Right lung (tissue), 5 donors: ENCODE data around the gene FAM53B. TPM values are rescaled to one million over a fixed set of nuclear protein-coding genes. Genes with fewer than 3 reads are reported as not detected.

ENCODE experiments used
- DNase-seq, 2 donors: peaks; one replicate each; pipeline ENCODE4 v3.0.0-alpha.2; 2013
- polyA plus RNA-seq, 5 donors: library from polyadenylated mRNA; unstranded; fragments of 120-200 nt; gene quantifications; one replicate each; pipeline versions ENCODE4 v1.2.1 to v1.2.3, GENCODE V29; 2013; ENCODE audit warnings: inconsistent platforms in 1 of 5, low replicate concordance in 1 of 5; ENCODE audit not compliant: insufficient read length in 5 of 5, insufficient read depth in 1 of 5

Gene FAM53B
- polyA plus RNA-seq, 5 donors = 12.9 to 28.6 (median 19.2) TPM

DNA sequence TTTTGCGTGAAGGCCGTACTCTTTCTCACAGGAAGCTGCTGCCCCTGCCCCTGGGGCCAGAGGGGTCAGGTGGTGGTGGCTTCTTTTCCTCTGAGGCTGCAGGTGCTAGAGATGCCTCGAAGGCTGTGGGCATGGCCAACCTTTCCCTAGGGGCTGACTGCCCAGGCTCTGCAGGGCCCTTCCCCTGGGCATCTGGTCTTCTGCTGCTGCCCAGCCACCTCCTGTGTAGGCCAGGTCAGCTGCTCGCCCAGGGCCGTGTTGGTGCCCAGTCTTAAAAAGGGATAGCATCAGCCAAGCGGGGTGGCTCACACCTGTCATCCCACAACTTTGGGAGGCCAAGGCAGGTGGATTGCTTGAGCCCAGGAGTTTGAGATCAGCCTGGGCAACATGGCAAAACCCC, 114.3 kb downstream of the FAM53B start:
- DNase-seq = no peak

DNA sequence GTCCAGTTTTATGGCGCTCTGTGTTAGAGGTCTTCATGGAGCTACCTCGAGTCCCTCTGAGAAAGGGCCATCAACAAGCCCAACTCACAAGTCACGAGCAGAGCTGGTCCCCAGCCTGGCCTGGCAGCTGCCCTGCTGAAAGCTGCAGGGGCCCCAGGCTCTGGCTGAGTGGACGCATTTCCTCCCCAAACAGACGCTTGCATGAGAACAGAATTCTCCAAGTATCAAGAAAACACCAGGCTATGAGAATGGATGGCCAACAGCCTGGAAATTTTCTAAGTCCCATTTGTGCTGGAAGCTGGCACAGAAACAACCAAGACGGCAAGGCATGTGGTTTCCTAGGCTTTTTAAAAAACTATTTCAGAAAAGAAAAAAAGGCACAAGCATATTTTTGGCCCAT, 114.8 kb downstream of the FAM53B start:
- DNase-seq = no peak

- no peak for DNase-seq
These were observed 115.5 kb downstream of the FAM53B start for GRCh38 chr10:124628676-124629021.

- DNase-seq = no peak
These were observed 116.1 kb downstream of the FAM53B start for GRCh38 chr10:124627866-124628675.

DNA sequence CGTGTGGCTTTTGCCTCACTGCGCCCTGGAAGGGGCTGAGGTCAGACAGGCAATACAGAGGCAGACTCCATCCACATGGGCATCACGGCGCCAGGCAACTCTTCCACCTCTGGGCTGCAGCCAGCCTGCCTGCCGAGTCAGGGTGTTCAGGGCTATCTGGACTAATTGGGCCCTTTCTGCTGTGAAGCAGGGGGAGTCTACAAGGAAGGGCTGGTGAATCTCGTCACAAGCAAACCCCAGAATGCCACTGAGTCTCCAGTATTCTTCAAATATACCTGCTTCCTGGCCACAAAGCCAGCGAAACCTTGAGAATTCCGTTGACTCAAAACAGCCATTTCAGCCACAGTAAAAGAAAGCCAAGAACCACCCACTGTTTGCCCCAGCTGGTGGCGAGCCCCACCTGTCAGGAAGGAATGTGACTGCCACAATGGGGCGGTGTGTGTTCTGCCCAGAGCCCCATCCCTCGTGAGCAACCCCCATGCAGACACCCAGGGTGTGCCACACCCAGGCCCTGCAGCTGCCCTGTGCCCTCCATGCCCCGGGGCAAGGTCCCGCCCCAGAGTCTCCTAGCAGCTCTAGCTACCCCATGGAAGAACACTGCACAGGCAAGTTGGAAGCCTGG, 117.3 kb downstream of the FAM53B start:
- no peak for DNase-seq

DNA sequence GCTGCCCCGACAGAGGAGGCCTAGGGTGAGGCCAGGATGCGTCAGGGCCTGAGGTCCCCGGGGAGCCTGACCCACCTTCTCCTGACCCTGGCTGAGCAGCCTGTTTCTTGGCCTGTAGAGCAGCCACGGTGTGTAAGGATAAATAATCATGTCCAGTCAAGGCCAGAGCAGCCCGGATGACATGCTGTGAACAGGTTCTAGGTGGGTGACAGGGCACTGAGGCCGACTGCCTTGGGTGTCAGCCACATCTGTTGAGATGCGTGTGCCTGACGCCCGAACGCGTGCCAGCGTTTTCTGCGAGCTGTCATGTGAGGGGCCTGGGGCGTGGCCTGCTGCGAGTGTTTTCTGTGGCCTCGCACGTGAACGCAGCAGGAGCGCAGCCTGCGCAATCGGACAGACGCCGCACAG, 118.3 kb downstream of the FAM53B start:
- no peak for DNase-seq

- no peak for DNase-seq
These were observed 119.3 kb downstream of the FAM53B start for GRCh38 chr10:124624895-124625294.

- DNase-seq = no peak
These were observed 119.7 kb downstream of the FAM53B start for GRCh38 chr10:124624466-124624865.

DNA sequence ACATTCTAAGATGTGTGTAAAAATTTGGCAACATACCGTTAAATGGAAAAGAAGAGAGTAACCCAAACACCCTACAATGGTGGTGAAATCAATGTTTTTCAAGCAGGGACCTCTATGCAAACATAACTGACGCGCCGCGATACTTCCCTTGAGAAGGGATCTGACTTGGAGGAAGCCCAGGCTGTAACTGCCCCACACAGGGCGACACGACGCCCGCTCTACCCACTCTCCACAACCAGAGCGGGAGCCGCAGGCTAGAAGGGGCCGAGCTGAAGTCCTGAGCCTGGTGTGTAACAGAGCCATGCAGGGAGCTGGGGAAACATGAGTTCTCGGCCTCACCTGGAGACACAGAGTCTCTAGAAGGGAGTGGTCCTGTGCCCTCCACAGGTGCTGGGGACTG, 120.2 kb downstream of the FAM53B start:
- DNase-seq = no peak

GRCh38 chr10:124622866-124623536, 121.2 kb downstream of the FAM53B start:
- no peak for DNase-seq

DNA sequence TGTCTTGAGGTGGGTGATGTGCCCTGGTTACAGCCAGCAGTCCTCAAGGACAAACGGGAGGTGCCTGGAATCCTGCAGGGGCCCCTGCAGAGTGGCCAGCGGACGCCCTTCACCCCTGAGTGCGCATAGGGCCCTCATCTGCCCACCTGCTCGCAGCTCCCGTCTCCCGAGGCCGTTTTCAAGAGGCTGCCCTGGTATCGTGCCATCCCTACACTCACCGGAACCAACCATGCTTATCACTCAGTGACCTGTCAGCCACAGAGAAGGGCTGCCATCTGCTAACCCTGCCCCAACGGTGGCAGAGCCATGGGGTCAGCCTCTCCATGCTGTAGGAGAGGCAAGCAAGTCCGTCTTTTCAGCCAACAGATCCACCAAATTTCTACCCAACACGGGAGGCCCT, 122.0 kb downstream of the FAM53B start:
- no peak for DNase-seq

GRCh38 chr10:124621637-124622036, 122.5 kb downstream of the FAM53B start:
- no peak for DNase-seq

DNA sequence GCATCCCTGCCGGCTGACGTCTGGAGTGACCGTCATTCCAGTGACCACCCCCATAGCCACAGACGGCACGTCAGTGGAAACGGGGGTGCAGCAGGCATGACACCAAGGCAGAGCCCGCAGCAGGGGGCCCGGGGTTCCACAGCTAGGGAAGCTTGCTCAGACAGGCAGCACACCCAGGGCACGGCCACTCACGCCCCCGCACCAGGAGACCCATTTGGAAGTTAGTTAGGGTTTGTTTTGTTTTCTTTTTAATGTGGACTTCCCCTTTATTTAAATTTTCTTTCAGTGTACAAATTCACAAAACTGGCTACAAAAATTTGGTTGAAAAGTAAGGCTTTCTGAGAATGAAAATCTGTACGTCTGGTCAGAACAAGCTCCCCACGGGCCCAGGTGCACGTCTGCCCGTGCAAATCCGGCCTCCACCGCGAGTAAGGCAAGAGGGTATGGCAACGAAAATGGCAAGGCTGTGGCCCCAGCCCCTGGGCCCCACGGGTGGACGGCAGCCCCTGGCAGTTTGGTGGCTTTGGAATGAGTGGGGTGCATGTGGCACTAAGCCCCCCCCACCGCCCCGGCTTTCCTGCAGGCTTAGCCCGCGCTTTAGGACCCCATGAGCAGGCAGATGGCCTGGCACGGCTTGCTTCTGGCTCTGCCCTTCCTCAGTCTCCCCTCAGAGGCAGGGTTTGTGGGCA, 124.2 kb downstream of the FAM53B start:
- DNase-seq = no peak

- DNase-seq = no peak
These were observed 125.0 kb downstream of the FAM53B start for GRCh38 chr10:124619195-124619594.

DNA sequence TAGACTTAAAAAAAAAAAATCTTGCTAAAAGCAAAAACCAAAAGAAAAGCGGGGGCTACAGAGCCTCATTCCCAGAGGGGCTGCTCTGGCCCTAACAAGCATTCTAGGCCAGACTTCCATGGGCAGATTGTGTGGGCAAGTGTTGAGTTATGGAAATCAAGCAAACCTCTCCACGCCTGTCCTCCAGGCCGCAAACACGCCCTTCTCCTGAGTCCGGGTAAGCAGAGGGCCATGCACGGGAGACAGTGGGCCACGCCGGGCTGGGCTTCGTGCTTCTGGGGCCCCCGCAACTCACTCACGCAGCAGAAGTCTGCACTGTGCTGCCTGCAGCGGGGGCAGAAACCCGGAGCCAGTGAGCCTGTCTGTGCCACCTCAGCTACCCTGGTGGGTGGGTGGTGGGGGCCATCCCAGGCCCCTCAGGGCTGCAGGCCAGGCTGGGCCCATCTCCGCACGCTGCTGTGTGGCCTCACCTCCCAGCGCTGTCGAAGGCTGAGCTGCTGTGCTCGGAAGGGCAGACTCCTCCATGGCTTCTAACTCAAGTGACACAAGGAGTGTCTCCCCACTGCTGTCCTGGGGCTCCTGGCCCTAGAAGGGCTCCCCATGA, 125.6 kb downstream of the FAM53B start:
- no peak for DNase-seq

GRCh38 chr10:124616836-124617130, 127.4 kb downstream of the FAM53B start:
- DNase-seq = no peak

- DNase-seq = no peak
These were observed 127.9 kb downstream of the FAM53B start for GRCh38 chr10:124616040-124616835.

GRCh38 chr10:124615259-124615658, 128.9 kb downstream of the FAM53B start:
- DNase-seq = no peak

DNA sequence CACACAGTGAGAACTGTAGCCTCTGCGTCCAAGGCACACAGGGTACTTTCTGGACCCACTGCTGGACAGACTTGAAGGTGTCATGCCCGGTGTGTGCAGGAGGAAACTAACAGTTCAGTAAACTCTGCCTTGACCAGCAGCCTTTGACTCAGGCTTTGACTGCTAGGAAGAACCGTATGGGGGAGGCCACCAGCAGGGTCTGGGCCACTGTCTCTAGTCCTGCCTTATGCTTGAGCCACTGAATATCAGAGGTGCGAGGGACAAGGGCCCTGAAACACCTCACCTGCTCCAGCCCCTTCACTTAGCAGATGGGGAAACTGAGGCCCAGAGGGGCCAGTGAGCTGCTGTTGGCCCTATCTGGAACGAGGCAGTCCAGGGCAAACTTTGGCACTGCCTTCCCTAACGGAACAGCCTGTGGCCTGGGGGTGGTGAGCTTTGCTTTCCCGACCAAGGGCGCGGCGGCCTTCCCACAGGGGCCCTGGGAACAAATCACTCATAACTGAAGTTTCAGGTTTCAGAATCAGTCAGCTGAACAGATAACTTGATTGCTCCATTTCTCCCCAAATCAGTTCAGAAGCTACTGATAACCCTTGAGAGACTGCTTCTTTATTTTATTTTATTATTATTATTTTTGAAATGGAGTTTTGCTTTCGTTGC, 130.0 kb downstream of the FAM53B start:
- DNase-seq = no peak

GRCh38 chr10:124612611-124613498, 131.3 kb downstream of the FAM53B start:
- DNase-seq = no peak
